ENCODE results near the gene FGF14. TPM values are rescaled to one million over a fixed set of nuclear protein-coding genes. Genes with fewer than 3 reads are reported as not detected.

The FGF14 gene
- total and polyA plus RNA-seq, 2 donors from 2014 or later = 0.47 to 3.3 TPM

DNA sequence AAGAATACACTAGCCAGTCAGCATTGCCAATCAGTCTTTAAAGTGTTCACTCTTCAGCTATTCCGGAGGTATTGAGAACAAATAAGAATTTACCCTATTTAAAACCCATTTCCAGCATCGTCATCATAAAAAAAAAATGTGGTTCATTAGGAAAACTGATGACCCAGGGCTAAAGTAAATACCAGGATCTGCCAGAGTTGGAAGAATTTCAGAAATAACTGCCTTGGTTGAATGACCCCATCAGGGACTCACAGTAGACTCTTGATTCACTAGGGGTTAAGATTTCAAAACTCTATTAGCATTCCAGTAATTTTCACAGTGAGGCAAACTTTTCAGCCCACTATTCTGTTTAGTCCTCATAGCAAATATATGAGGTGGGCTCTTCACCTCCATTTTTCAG lies 572.4 kb downstream of the FGF14 start:
- TF ChIP-seq, protein P1, sequence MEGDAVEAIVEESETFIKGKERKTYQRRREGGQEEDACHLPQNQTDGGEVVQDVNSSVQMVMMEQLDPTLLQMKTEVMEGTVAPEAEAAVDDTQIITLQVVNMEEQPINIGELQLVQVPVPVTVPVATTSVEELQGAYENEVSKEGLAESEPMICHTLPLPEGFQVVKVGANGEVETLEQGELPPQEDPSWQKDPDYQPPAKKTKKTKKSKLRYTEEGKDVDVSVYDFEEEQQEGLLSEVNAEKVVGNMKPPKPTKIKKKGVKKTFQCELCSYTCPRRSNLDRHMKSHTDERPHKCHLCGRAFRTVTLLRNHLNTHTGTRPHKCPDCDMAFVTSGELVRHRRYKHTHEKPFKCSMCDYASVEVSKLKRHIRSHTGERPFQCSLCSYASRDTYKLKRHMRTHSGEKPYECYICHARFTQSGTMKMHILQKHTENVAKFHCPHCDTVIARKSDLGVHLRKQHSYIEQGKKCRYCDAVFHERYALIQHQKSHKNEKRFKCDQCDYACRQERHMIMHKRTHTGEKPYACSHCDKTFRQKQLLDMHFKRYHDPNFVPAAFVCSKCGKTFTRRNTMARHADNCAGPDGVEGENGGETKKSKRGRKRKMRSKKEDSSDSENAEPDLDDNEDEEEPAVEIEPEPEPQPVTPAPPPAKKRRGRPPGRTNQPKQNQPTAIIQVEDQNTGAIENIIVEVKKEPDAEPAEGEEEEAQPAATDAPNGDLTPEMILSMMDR (IDR thresholded peaks at IDR 0.05; ENCODE audit: borderline replicate concordance, extremely low read depth, insufficient read depth) = no peak
- Histone ChIP-seq H3K36me3 (ENCODE audit: control insufficient read depth in 2 of 3, insufficient read depth in 3 of 3, low read length in 3 of 3) (no peaks in the 10 kb centered on the region), H3K4me3 (ENCODE audit: low read length in 3 of 3) (no peak overlapping the region), H3K27me3 (ENCODE audit: control insufficient read depth, insufficient read depth, low read length) (no peaks in the 10 kb centered on the region), H3K9ac (ENCODE audit: low read length in 3 of 3) (no peak overlapping the region), H3K27ac (ENCODE audit: low read depth in 2 of 2, low read length in 2 of 2) (no peak overlapping the region), H3K4me1 (ENCODE audit: control insufficient read depth in 2 of 3, insufficient read depth in 2 of 3, low read depth in 1 of 3, low read length in 3 of 3) (no peaks in the 10 kb centered on the region), H3K9me3 (ENCODE audit: control insufficient read depth in 2 of 3, insufficient read depth in 1 of 3, low read length in 3 of 3) (no peaks in the 10 kb centered on the region)
- no peak for FAIRE-seq
- intact Hi-C loops (cut with DNase I) = no loop called here
- DNase-seq = peak in 2 of 5 donors; percentile 16 to 26

DNA sequence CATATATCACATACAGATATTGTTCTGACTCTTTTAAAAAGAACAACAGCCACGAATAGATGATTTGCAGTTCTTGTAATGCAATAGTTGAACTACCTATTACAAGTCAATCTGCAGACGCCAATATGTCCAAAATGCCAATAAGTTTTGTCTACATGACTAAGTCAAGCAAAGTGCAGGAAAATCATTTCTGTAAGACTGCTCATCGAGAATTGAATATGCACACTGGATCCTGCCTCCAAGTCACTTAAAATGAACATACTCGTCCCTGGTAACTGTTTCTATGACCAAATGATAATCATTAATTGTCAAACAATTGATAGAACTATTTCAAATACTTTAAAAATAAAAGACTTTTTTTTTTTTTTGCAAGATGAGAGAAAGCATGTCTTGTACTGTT lies 573.7 kb downstream of the FGF14 start:
- TF ChIP-seq, protein P1 (IDR thresholded peaks at IDR 0.05; ENCODE audit: borderline replicate concordance, extremely low read depth, insufficient read depth) = no peak
- DNase-seq (no peak), FAIRE-seq (no peak)
- no peaks in the 10 kb centered on the region for H3K9me3 ChIP-seq (ENCODE audit: control insufficient read depth in 2 of 3, insufficient read depth in 1 of 3, low read length in 3 of 3)
- intact Hi-C loops (cut with DNase I) = no loop called here
- H3K27me3 ChIP-seq (ENCODE audit: control insufficient read depth, insufficient read depth, low read length) = no peaks in the 10 kb centered on the region
- H3K4me1 ChIP-seq (ENCODE audit: control insufficient read depth in 2 of 3, insufficient read depth in 2 of 3, low read depth in 1 of 3, low read length in 3 of 3) = no peaks in the 10 kb centered on the region
- H3K36me3 ChIP-seq (ENCODE audit: control insufficient read depth in 2 of 3, insufficient read depth in 3 of 3, low read length in 3 of 3) = no peaks in the 10 kb centered on the region
- no peak overlapping the region for H3K27ac ChIP-seq (ENCODE audit: low read depth in 2 of 2, low read length in 2 of 2)
- no peak overlapping the region for H3K4me3 ChIP-seq (ENCODE audit: low read length in 3 of 3)
- H3K9ac ChIP-seq (ENCODE audit: low read length in 3 of 3) = no peak overlapping the region

DNA sequence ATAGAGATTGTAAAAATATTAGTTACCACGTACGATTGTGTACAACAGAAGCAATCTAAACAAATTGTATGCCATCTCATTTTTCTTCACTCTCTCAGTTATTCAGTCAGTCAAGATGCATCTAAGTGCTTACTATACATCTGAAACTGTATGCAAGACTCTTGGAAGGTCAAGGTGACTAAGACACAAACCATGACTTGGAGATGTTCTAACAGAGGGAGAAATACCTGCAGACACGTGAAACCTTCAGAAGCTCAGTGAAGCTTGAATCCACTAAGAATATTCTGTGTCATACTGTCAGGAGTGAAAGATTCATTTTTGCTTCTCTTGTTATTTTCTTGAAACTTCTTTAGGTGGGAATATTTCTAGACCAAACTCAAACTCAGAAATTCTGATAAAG lies 584.0 kb downstream of the FGF14 start:
- DNase-seq (no peak), FAIRE-seq (no peak)
- Histone ChIP-seq H3K27me3 (ENCODE audit: control insufficient read depth, insufficient read depth, low read length) (no peaks in the 10 kb centered on the region), H3K4me1 (ENCODE audit: control insufficient read depth in 2 of 3, insufficient read depth in 2 of 3, low read depth in 1 of 3, low read length in 3 of 3) (no peaks in the 10 kb centered on the region), H3K9ac (ENCODE audit: low read length in 3 of 3) (no peak overlapping the region), H3K36me3 (ENCODE audit: control insufficient read depth in 2 of 3, insufficient read depth in 3 of 3, low read length in 3 of 3) (no peaks in the 10 kb centered on the region), H3K4me3 (ENCODE audit: low read length in 3 of 3) (no peak overlapping the region), H3K27ac (ENCODE audit: low read depth in 2 of 2, low read length in 2 of 2) (no peak overlapping the region), H3K9me3 (ENCODE audit: control insufficient read depth in 2 of 3, insufficient read depth in 1 of 3, low read length in 3 of 3) (no peaks in the 10 kb centered on the region)
- TF ChIP-seq, protein P1 (IDR thresholded peaks at IDR 0.05; ENCODE audit: borderline replicate concordance, extremely low read depth, insufficient read depth) = no peak
- intact Hi-C loops (cut with DNase I) = no loop called here

DNA sequence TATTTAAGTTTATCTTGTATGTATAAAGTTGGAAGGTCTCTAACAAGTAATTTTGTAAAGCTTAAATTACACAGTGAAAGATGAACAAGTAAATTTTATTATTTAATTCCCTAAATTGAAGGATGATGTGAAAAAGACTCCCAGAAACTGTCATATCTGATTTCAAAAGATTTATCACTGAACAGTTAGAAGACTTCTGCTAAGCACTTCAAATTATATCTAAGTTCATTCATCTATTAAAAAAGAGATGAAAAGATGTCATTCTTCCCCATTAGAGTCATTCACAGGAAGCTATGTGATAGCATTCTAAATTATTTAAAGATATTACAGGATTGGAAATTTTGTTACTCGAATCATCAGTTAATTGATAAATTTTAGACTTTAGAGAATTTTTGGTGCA lies 590.0 kb downstream of the FGF14 start:
- intact Hi-C loops (cut with DNase I) = no loop called here
- H3K4me3 ChIP-seq (ENCODE audit: low read length in 3 of 3) = no peak overlapping the region
- no peak for FAIRE-seq
- TF ChIP-seq, protein P1 (IDR thresholded peaks at IDR 0.05; ENCODE audit: borderline replicate concordance, extremely low read depth, insufficient read depth) = no peak
- no peaks in the 10 kb centered on the region for H3K27me3 ChIP-seq (ENCODE audit: control insufficient read depth, insufficient read depth, low read length)
- H3K9me3 ChIP-seq (ENCODE audit: control insufficient read depth in 2 of 3, insufficient read depth in 1 of 3, low read length in 3 of 3) = no peaks in the 10 kb centered on the region
- no peak overlapping the region for H3K9ac ChIP-seq (ENCODE audit: low read length in 3 of 3)
- H3K36me3 ChIP-seq (ENCODE audit: control insufficient read depth in 2 of 3, insufficient read depth in 3 of 3, low read length in 3 of 3) = no peaks in the 10 kb centered on the region
- H3K4me1 ChIP-seq (ENCODE audit: control insufficient read depth in 2 of 3, insufficient read depth in 2 of 3, low read depth in 1 of 3, low read length in 3 of 3) = no peaks in the 10 kb centered on the region
- DNase-seq = no peak
- H3K27ac ChIP-seq (ENCODE audit: low read depth in 2 of 2, low read length in 2 of 2) = no peak overlapping the region

All from kidney (tissue), 14 donors.